OCI-LY7 (cell line): ENCODE measurements around the gene FCAMR. TPM values are rescaled to one million over a fixed set of nuclear protein-coding genes. Genes with fewer than 3 reads are reported as not detected.

ENCODE experiments used
- BruUV-seq: library from RNA; stranded (reverse); fragments of 400-500 nt; replicated peaks from 2 replicates; lab custom pipeline; 2021; lab: Mats Ljungman, UMichigan
- CTCF ChIA-PET: fragments of 300-600 bp; sonication (Branson Sonifier 250); formaldehyde crosslinking; loops from one replicate; lab custom pipeline; 2022; ENCODE audit warnings: antibody characterized with exemption; ENCODE audit not compliant: unreplicated experiment; lab: Charles Lee
- POLR2A ChIA-PET: fragments of 300-600 bp; sonication (Branson Sonifier 250); formaldehyde crosslinking; loops from one replicate; lab custom pipeline; 2022; ENCODE audit warnings: antibody characterized with exemption; lab: Charles Lee
- DNase-seq: peaks from one replicate; pipeline ENCODE4 v3.0.0-alpha.2; 2015; ENCODE audit warnings: low spot score
- H2AFZ ChIP-seq: fragments of 200-600 bp; sonication (generic), shearing (Covaris generic); 2 replicates; pipeline ENCODE4 v1.6.1; 2014; ENCODE audit warnings: mild to moderate bottlenecking, antibody characterized with exemption, low read length, moderate library complexity
- H3K27ac ChIP-seq: fragments of 200-600 bp; sonication (generic); 2 replicates; pipeline ENCODE4 v1.5.1; 2014; ENCODE audit warnings: mixed run types, low read depth, mild to moderate bottlenecking, moderate library complexity, low read length, inconsistent platforms; ENCODE audit not compliant: poor library complexity, severe bottlenecking
- H3K36me3 ChIP-seq: fragments of 200-600 bp; sonication (generic); 2 replicates; pipeline ENCODE4 v1.6.1; 2014; ENCODE audit warnings: mild to moderate bottlenecking, antibody characterized with exemption, low read length, moderate library complexity, mixed read lengths; ENCODE audit not compliant: insufficient read depth
- H3K4me1 ChIP-seq: fragments of 200-600 bp; sonication (generic); 2 replicates; pipeline ENCODE4 v1.5.1; 2014; ENCODE audit warnings: mild to moderate bottlenecking, low read length; ENCODE audit not compliant: insufficient read depth, poor library complexity, severe bottlenecking
- H3K4me2 ChIP-seq: fragments of 200-600 bp; sonication (generic); 2 replicates; pipeline ENCODE4 v1.6.1; 2014; ENCODE audit warnings: mild to moderate bottlenecking, low read length
- H3K4me3 ChIP-seq: fragments of 200-600 bp; sonication (generic); 2 replicates; pipeline ENCODE4 v1.5.1; 2014; ENCODE audit warnings: mild to moderate bottlenecking, low read depth, low read length; ENCODE audit not compliant: poor library complexity, severe bottlenecking
- H3K79me2 ChIP-seq: fragments of 200-600 bp; sonication (generic); 2 replicates; pipeline ENCODE4 v1.6.1; 2016; ENCODE audit warnings: low read depth, mild to moderate bottlenecking, low read length, moderate library complexity, mixed read lengths; ENCODE audit not compliant: insufficient read depth
- H3K9me2 ChIP-seq: fragments of 200-600 bp; sonication (generic); 2 replicates; pipeline ENCODE4 v1.6.1; 2016; ENCODE audit warnings: mild to moderate bottlenecking, low read length, mixed read lengths; ENCODE audit not compliant: insufficient read depth
- H3K9me3 ChIP-seq: fragments of 200-600 bp; sonication (generic); 2 replicates; pipeline ENCODE4 v1.6.1; 2014; ENCODE audit warnings: mild to moderate bottlenecking, mixed run types, low read length, mixed read lengths
- H4K20me1 ChIP-seq: fragments of 200-600 bp; sonication (generic); 2 replicates; pipeline ENCODE4 v1.6.1; 2014; ENCODE audit warnings: mild to moderate bottlenecking, antibody characterized with exemption, low read length, moderate library complexity, mixed read lengths; ENCODE audit not compliant: insufficient read depth
- CTCF ChIP-seq: fragments of 200-600 bp; sonication (generic); conservative IDR thresholded peaks from 2 replicates; pipeline ENCODE4 v1.5.1; 2014; ENCODE audit warnings: mild to moderate bottlenecking, antibody characterized with exemption, low read length, moderate library complexity, mixed read lengths
- EZH2phosphoT487 ChIP-seq: fragments of 200-600 bp; sonication (generic); IDR thresholded peaks from 2 replicates; pipeline ENCODE4 v1.6.1; 2018; ENCODE audit warnings: low read depth, borderline replicate concordance, mild to moderate bottlenecking, mixed run types, antibody characterized with exemption, low read length, moderate library complexity, mixed read lengths
- intact Hi-C: fragments of 100-400 bp; cut with micrococcal nuclease; formaldehyde crosslinking; loops from one replicate; pipeline ENCODE4 v1.10.0; 2022; ENCODE audit not compliant: unreplicated experiment
- total RNA-seq, 2 experiments: library from RNA; depleted of rRNA in 1 of 2; stranded (reverse); fragments of >200 nt in 1 of 2; shearing (Covaris generic) in 1 of 2; gene quantifications; 2 replicates each; pipeline ENCODE4 v1.2.3, GENCODE V29; 2014 to 2022

FCAMR gene
- total RNA-seq, 2 experiments from 2014 or later: not detected

DNA sequence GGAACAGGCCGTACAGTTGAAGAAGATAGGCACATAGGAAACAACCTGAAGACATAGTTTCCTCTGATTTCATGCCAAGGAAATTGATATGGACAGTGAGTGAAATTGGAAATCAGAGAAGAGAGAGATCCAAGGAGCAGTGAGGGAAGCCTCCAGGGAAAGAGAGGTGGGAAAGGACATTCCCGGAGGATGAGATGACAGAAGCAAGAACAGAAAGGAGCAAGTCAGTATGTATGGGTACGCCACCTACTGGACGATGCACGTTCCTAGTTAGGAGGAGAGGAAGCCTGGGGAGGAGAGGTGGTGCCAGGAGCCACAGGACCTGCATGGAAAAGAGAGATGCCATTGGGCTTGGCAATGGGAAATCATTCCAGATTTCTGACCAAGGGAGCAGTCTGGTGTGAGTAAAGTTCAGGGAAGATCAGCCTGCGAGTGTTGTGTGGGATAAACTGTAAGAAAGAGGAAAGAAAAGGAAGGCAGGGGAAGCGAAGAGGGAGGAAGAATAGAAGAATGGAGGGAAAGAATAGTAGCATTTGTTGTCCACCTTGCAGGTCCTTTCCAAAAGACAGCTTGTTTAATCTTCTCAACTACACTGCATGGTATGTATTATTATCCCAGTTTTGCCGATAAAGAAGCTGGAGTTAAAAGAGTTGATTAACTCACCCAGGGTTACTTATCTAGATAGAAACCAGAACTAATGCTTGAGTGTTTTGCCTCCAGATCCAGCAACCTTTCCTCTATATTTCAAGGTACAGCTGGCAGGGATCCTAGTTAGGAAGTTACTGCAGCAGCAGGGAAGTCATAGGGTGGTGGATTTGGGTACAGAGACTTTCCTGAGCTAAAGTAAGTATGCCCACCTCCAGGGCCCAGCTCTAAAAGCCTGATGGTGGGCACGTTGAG, 34.9 kb upstream of the FCAMR start:
- Histone ChIP-seq H3K4me2 (no peak overlapping the region), H3K9me2 (no peaks in the 10 kb centered on the region), H3K79me2 (no peaks in the 10 kb centered on the region), H3K4me1 (no peaks in the 10 kb centered on the region), H2AFZ (no peak overlapping the region), H3K4me3 (no peak overlapping the region), H4K20me1 (no peaks in the 10 kb centered on the region), H3K36me3 (no peaks in the 10 kb centered on the region), H3K27ac (no peak overlapping the region), H3K9me3 (no peaks in the 10 kb centered on the region)
- DNase-seq: peak; percentile 55
- ChIA-PET CTCF (no interaction called here), POLR2A (interaction anchor here (0.6 kb wide), 1 partner anchor 16 kb away, joined by 3 read pairs; no protein-coding TSS in a partner anchor)
- TF ChIP-seq EZH2phosphoT487 (no peak), CTCF (peak; percentile 86)
- intact Hi-C loops: loop anchor here (10.0 kb wide), 1 partner anchor 70 kb away; no protein-coding TSS in a partner anchor
- no TSS peak for BruUV-seq

DNA sequence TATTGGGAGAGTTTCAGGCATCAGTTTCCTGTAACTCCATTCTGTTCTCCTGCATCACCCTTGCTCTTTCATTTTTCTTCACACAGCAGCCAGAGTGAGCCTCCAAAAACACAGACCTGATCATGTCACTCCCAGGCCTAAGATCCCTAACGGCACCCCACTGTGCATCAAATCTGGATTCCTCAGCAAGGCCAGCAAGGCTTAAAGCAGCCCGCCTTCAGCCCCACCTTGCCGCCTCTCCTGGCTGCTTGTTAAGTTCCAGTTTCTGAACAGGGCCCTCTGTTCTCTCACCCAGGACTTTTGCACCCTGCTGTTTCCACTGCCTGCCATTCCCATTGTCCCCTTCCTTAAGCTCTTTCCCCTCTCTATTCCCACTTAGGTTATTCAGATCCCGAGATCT, 33.0 kb upstream of the FCAMR start:
- no peak for DNase-seq
- Histone ChIP-seq H3K4me2 (no peak overlapping the region), H3K79me2 (no peaks in the 10 kb centered on the region), H3K4me1 (no peaks in the 10 kb centered on the region), H3K36me3 (no peaks in the 10 kb centered on the region), H3K27ac (no peak overlapping the region), H3K9me2 (no peaks in the 10 kb centered on the region), H3K4me3 (no peak overlapping the region), H4K20me1 (no peaks in the 10 kb centered on the region), H2AFZ (no peak overlapping the region), H3K9me3 (no peaks in the 10 kb centered on the region)
- CTCF ChIA-PET: no interaction called here
- intact Hi-C loops: loop anchor here (10.0 kb wide), 1 partner anchor 72 kb away; no protein-coding TSS in a partner anchor
- BruUV-seq: no TSS peak
- TF ChIP-seq CTCF: no peak
- POLR2A ChIA-PET: no interaction called here

GRCh38 chr1:207002724-207003146, 32.5 kb upstream of the FCAMR start:
- H2AFZ ChIP-seq: no peak overlapping the region
- TF ChIP-seq CTCF (no peak), EZH2phosphoT487 (no peak)
- H4K20me1 ChIP-seq: no peaks in the 10 kb centered on the region
- H3K36me3 ChIP-seq: no peaks in the 10 kb centered on the region
- DNase-seq: no peak
- H3K9me2 ChIP-seq: no peaks in the 10 kb centered on the region
- intact Hi-C loops: loop anchor here (10.0 kb wide), 1 partner anchor 72 kb away; no protein-coding TSS in a partner anchor
- no peak overlapping the region for H3K4me2 ChIP-seq
- CTCF ChIA-PET: no interaction called here
- POLR2A ChIA-PET: no interaction called here
- no peak overlapping the region for H3K27ac ChIP-seq
- BruUV-seq: no TSS peak
- no peaks in the 10 kb centered on the region for H3K79me2 ChIP-seq
- H3K4me3 ChIP-seq: no peak overlapping the region
- H3K4me1 ChIP-seq: no peaks in the 10 kb centered on the region
- H3K9me3 ChIP-seq: no peaks in the 10 kb centered on the region
